GM19463 (cell line): Measurements from ENCODE around the gene MAP4.

ENCODE experiments used
- ATAC-seq: cut with Tn5 transposase; IDR thresholded peaks from one replicate; pipeline ENCODE4 v1.9.1; 2021; ENCODE audit warnings: mild to moderate bottlenecking, moderate library complexity; ENCODE audit not compliant: unreplicated experiment

Gene MAP4

GRCh38 chr3:47964740-47965139, 51.5 kb downstream of the MAP4 start:
- no peak for ATAC-seq

GRCh38 chr3:47961815-47962606, 54.2 kb downstream of the MAP4 start:
- no peak for ATAC-seq

GRCh38 chr3:47961036-47961435, 55.2 kb downstream of the MAP4 start:
- no peak for ATAC-seq

GRCh38 chr3:47956521-47956920, 59.7 kb downstream of the MAP4 start:
- no peak for ATAC-seq

- no peak for ATAC-seq
Observed at GRCh38 chr3:47954567-47954966, 61.6 kb downstream of the MAP4 start.

GRCh38 chr3:47950453-47951169, 65.6 kb downstream of the MAP4 start:
- ATAC-seq, result no peak

GRCh38 chr3:47949979-47950378, 66.2 kb downstream of the MAP4 start:
- no peak for ATAC-seq

- no peak for ATAC-seq
Observed at GRCh38 chr3:47940232-47940631, 76.0 kb downstream of the MAP4 start.

- ATAC-seq, result no peak
Observed at GRCh38 chr3:47932421-47932820, 83.8 kb downstream of the MAP4 start.

GRCh38 chr3:47930979-47931378, 85.2 kb downstream of the MAP4 start:
- ATAC-seq, result no peak

GRCh38 chr3:47916696-47917095, 99.5 kb downstream of the MAP4 start:
- ATAC-seq, result no peak

GRCh38 chr3:47916201-47916600, 100.0 kb downstream of the MAP4 start:
- ATAC-seq, result no peak

- ATAC-seq, result no peak
Observed at GRCh38 chr3:47912006-47912504, 104.2 kb downstream of the MAP4 start.

- ATAC-seq, result no peak
Observed at GRCh38 chr3:47910777-47911440, 105.3 kb downstream of the MAP4 start.

GRCh38 chr3:47910233-47910632, 106.0 kb downstream of the MAP4 start:
- ATAC-seq, result no peak

GRCh38 chr3:47909607-47910006, 106.6 kb downstream of the MAP4 start:
- no peak for ATAC-seq

GRCh38 chr3:47908744-47909143, 107.5 kb downstream of the MAP4 start:
- ATAC-seq, result no peak

GRCh38 chr3:47907784-47908183, 108.4 kb downstream of the MAP4 start:
- ATAC-seq, result no peak

- ATAC-seq, result no peak
Observed at GRCh38 chr3:47902746-47903145, 113.5 kb downstream of the MAP4 start.

GRCh38 chr3:47901280-47901833, 114.9 kb downstream of the MAP4 start:
- ATAC-seq, result no peak

- ATAC-seq, result no peak
Observed at GRCh38 chr3:47899495-47900108, 116.6 kb downstream of the MAP4 start.
